GM23338 (cell line): ENCODE data around the gene HS6ST2. TPM values are rescaled to one million over a fixed set of nuclear protein-coding genes. Genes with fewer than 3 reads are reported as not detected.

Experiments
- ATAC-seq: fragments of 200-7000 bp; cut with Tn5 transposase; 3 replicates; pipeline ENCODE4 v1.9.1; 2020
- DNase-seq: peaks from one replicate; pipeline ENCODE4 v3.0.0-alpha.2; 2015; ENCODE audit warnings: low spot score
- H2AFZ ChIP-seq: fragments of 200-600 bp; sonication (generic); 2 replicates; pipeline ENCODE4 v1.8.0; 2016; ENCODE audit warnings: antibody characterized with exemption, mild to moderate bottlenecking, moderate library complexity
- H3F3A ChIP-seq: fragments of 200-600 bp; sonication (generic); replicated peaks from 2 replicates; pipeline ENCODE4 v1.8.0; 2017; ENCODE audit warnings: antibody characterized with exemption, mixed run types, low read depth
- H3K27ac ChIP-seq: fragments of 200-600 bp; sonication (generic); 2 replicates; pipeline ENCODE4 v1.6.1; 2016; ENCODE audit warnings: low read depth
- H3K27me3 ChIP-seq: fragments of 200-600 bp; sonication (generic); 2 replicates; pipeline ENCODE4 v1.8.0; 2016; ENCODE audit warnings: mild to moderate bottlenecking, mixed run types, moderate library complexity; ENCODE audit not compliant: insufficient read depth
- H3K36me3 ChIP-seq: fragments of 200-600 bp; sonication (generic); 2 replicates; pipeline ENCODE4 v1.8.0; 2016; ENCODE audit warnings: mild to moderate bottlenecking; ENCODE audit not compliant: insufficient read depth
- H3K4me1 ChIP-seq: fragments of 200-600 bp; sonication (generic); 2 replicates; pipeline ENCODE4 v1.8.0; 2016; ENCODE audit warnings: mild to moderate bottlenecking, moderate library complexity; ENCODE audit not compliant: insufficient read depth
- H3K4me2 ChIP-seq: fragments of 200-600 bp; sonication (generic); 2 replicates; pipeline ENCODE4 v1.7.1; 2017; ENCODE audit warnings: mixed run types
- H3K4me3 ChIP-seq: fragments of 200-600 bp; sonication (generic); 2 replicates; pipeline ENCODE4 v1.6.1; 2016; ENCODE audit warnings: mixed run types
- H3K79me2 ChIP-seq: fragments of 200-600 bp; sonication (generic); replicated peaks from 2 replicates; pipeline ENCODE4 v1.8.0; 2017; ENCODE audit warnings: mild to moderate bottlenecking; ENCODE audit not compliant: insufficient read depth
- H3K9me2 ChIP-seq: fragments of 200-600 bp; sonication (generic); 2 replicates; pipeline ENCODE4 v1.8.0; 2017; ENCODE audit not compliant: insufficient read depth
- H4K20me1 ChIP-seq: fragments of 200-600 bp; sonication (generic); replicated peaks from 2 replicates; pipeline ENCODE4 v1.8.0; 2017; ENCODE audit warnings: mild to moderate bottlenecking; ENCODE audit not compliant: insufficient read depth
- H3K27ac Mint-ChIP-seq: 2 replicates; pipeline ENCODE4 v1.8.0; 2020; ENCODE audit warnings: inconsistent platforms, mild to moderate bottlenecking, moderate library complexity, mixed read lengths
- H3K27me3 Mint-ChIP-seq: 3 replicates; pipeline ENCODE4 v1.8.0; 2022; ENCODE audit warnings: low read depth, mild to moderate bottlenecking, moderate library complexity, mixed read lengths, inconsistent platforms; ENCODE audit not compliant: insufficient read depth, poor library complexity
- H3K36me3 Mint-ChIP-seq: 3 replicates; pipeline ENCODE4 v1.8.0; 2021; ENCODE audit warnings: low read depth, mild to moderate bottlenecking, inconsistent platforms, moderate library complexity, mixed read lengths
- H3K4me1 Mint-ChIP-seq: 3 replicates; pipeline ENCODE4 v1.8.0; 2020; ENCODE audit warnings: mild to moderate bottlenecking, inconsistent platforms, mixed read lengths
- H3K4me3 Mint-ChIP-seq: 3 replicates; pipeline ENCODE4 v1.8.0; 2021; ENCODE audit warnings: moderate library complexity, mild to moderate bottlenecking, inconsistent platforms, mixed read lengths
- H3K9me3 Mint-ChIP-seq: 3 replicates; pipeline ENCODE4 v1.8.0; 2020; ENCODE audit warnings: moderate library complexity, mild to moderate bottlenecking, inconsistent platforms, mixed read lengths
- CTCF ChIP-seq, 2 experiments: fragments of 200-600 bp in 1 of 2; sonication (generic) in 1 of 2; conservative IDR thresholded peaks; 2 replicates each; pipeline versions ENCODE4 v1.5.1 to v1.6.1; 2016 to 2017; ENCODE audit warnings: antibody characterized with exemption in 2 of 2, low read depth in 2 of 2, mild to moderate bottlenecking in 2 of 2, moderate library complexity in 1 of 2
- EZH2 ChIP-seq: fragments of 200-600 bp; sonication (generic); IDR thresholded peaks from one replicate; pipeline ENCODE4 v1.8.0; 2017; ENCODE audit warnings: antibody characterized with exemption, mild to moderate bottlenecking, low read depth; ENCODE audit not compliant: unreplicated experiment
- EZH2phosphoT487 ChIP-seq: fragments of 200-600 bp; sonication (generic); IDR thresholded peaks from one replicate; pipeline ENCODE4 v1.8.1; 2018; ENCODE audit warnings: antibody characterized with exemption; ENCODE audit not compliant: unreplicated experiment
- JUNB ChIP-seq: IDR thresholded peaks from one replicate; pipeline ENCODE4 v1.6.1; 2016; ENCODE audit warnings: antibody characterized with exemption; ENCODE audit not compliant: unreplicated experiment
- NANOG ChIP-seq: IDR thresholded peaks from 2 replicates; pipeline ENCODE4 v1.6.1; 2016; ENCODE audit warnings: antibody characterized with exemption, borderline replicate concordance
- POLR2AphosphoS5 ChIP-seq: IDR thresholded peaks from 2 replicates; pipeline ENCODE4 v1.6.1; 2016; ENCODE audit warnings: antibody characterized with exemption, low read depth
- STAT1 ChIP-seq: IDR thresholded peaks from one replicate; pipeline ENCODE4 v1.6.1; 2016; ENCODE audit warnings: antibody characterized with exemption; ENCODE audit not compliant: unreplicated experiment
- ZNF114 ChIP-seq: fragments of 250-450 bp; sonication (Bioruptor Pico); IDR thresholded peaks from 2 replicates; pipeline ENCODE4 v1.5.0; 2020; ENCODE audit warnings: mild to moderate bottlenecking, moderate library complexity
- ZNF331 ChIP-seq: fragments of 250-450 bp; sonication (Bioruptor Pico); IDR thresholded peaks from 2 replicates; pipeline ENCODE4 v1.5.0; 2020; ENCODE audit warnings: low read depth, mild to moderate bottlenecking, moderate library complexity
- ZNF462 ChIP-seq: fragments of 250-450 bp; sonication (Bioruptor Pico); IDR thresholded peaks from 2 replicates; pipeline ENCODE4 v1.5.0; 2020; ENCODE audit warnings: mild to moderate bottlenecking, moderate library complexity
- polyA plus RNA-seq: library from polyadenylated mRNA; unstranded; fragments of >200 nt; fragmentation: Nextera tagmentation; extraction: Ambion mirVana; gene quantifications from 2 replicates; pipeline ENCODE4 v1.2.1, GENCODE V29; 2016
- total RNA-seq: library from RNA; depleted of rRNA; stranded (reverse); fragments of >200 nt; shearing (Covaris generic); gene quantifications from 2 replicates; pipeline ENCODE4 v1.2.3, GENCODE V29; 2014

HS6ST2 gene
- total and polyA plus RNA-seq, 2 experiments from 2014 or later, result 0.82 to 4.8 TPM

- Histone ChIP-seq H3F3A (no peaks in the 10 kb centered on the region), H3K27me3 (no peaks in the 10 kb centered on the region), H3K79me2 (no peaks in the 10 kb centered on the region), H3K36me3 (no peaks in the 10 kb centered on the region), H4K20me1 (no peaks in the 10 kb centered on the region), H3K9me2 (no peaks in the 10 kb centered on the region), H3K27ac (no peak overlapping the region), H3K4me2 (no peak overlapping the region), H3K4me1 (no peaks in the 10 kb centered on the region), H2AFZ (no peak overlapping the region), H3K4me3 (no peak overlapping the region)
- ATAC-seq, result no peak
- DNase-seq, result no peak
- Mint-ChIP-seq H3K36me3 (peaks cover 3% of the 10 kb centered on the region; the same call in 1 of the 3 replicates), H3K9me3 (peaks cover 20% of the 10 kb centered on the region), H3K27me3 (no peaks in the 10 kb centered on the region), H3K27ac (no peak overlapping the region), H3K4me1 (no peaks in the 10 kb centered on the region), H3K4me3 (no peak overlapping the region)
- TF ChIP-seq ZNF114 (CRISPR knock-in tag) (no peak), EZH2 (no peak), EZH2phosphoT487 (no peak), POLR2AphosphoS5 (no peak), CTCF (conservative IDR thresholded peaks at IDR 0.05; ENCODE audit: low read depth in 2 of 2) (no peak)
Observed at GRCh38 chrX:133007458-133007857, 49.0 kb upstream of the HS6ST2 start.

GRCh38 chrX:133005616-133006015, 47.2 kb upstream of the HS6ST2 start:
- no peaks in the 10 kb centered on the region for H3K27me3 Mint-ChIP-seq
- Histone ChIP-seq H3K27ac (no peak overlapping the region), H3K9me2 (no peaks in the 10 kb centered on the region), H3K4me1 (no peaks in the 10 kb centered on the region), H3K4me2 (no peak overlapping the region), H4K20me1 (no peaks in the 10 kb centered on the region), H3K79me2 (no peaks in the 10 kb centered on the region), H2AFZ (no peak overlapping the region), H3K36me3 (no peaks in the 10 kb centered on the region), H3F3A (no peaks in the 10 kb centered on the region), H3K4me3 (no peak overlapping the region), H3K27me3 (no peaks in the 10 kb centered on the region)
- no peak for ATAC-seq
- peaks cover 20% of the 10 kb centered on the region for H3K9me3 Mint-ChIP-seq
- H3K4me1 Mint-ChIP-seq, result no peaks in the 10 kb centered on the region
- peaks cover 3% of the 10 kb centered on the region; the same call in 1 of the 3 replicates for H3K36me3 Mint-ChIP-seq
- no peak for DNase-seq
- no peak overlapping the region for H3K4me3 Mint-ChIP-seq
- H3K27ac Mint-ChIP-seq, result no peak overlapping the region
- TF ChIP-seq CTCF (conservative IDR thresholded peaks at IDR 0.05; ENCODE audit: low read depth in 2 of 2) (no peak), NANOG (no peak), EZH2 (no peak), ZNF331 (CRISPR knock-in tag) (no peak), ZNF462 (CRISPR knock-in tag) (no peak), EZH2phosphoT487 (no peak), STAT1 (no peak), JUNB (no peak)
